GM19023 (cell line): ENCODE measurements around the gene CYP51A1.
"Not testable (repeated sequence)": the region's sequence is repeated elsewhere in the genome, so short reads cannot be mapped to it uniquely, and the experiment has no call there.

Experiments
- ATAC-seq: cut with Tn5 transposase; IDR thresholded peaks from one replicate; pipeline ENCODE4 v1.9.1; 2021; ENCODE audit warnings: mild to moderate bottlenecking, moderate library complexity; ENCODE audit not compliant: unreplicated experiment

CYP51A1 gene

GRCh38 chr7:92134271-92135051, at the start of gene CYP51A1:
TSS of gene CYP51A1 (minus strand) at chr7:92134477. CDS start at chr7:92134364, 113 bp downstream.
- ATAC-seq = peak; percentile 89

DNA sequence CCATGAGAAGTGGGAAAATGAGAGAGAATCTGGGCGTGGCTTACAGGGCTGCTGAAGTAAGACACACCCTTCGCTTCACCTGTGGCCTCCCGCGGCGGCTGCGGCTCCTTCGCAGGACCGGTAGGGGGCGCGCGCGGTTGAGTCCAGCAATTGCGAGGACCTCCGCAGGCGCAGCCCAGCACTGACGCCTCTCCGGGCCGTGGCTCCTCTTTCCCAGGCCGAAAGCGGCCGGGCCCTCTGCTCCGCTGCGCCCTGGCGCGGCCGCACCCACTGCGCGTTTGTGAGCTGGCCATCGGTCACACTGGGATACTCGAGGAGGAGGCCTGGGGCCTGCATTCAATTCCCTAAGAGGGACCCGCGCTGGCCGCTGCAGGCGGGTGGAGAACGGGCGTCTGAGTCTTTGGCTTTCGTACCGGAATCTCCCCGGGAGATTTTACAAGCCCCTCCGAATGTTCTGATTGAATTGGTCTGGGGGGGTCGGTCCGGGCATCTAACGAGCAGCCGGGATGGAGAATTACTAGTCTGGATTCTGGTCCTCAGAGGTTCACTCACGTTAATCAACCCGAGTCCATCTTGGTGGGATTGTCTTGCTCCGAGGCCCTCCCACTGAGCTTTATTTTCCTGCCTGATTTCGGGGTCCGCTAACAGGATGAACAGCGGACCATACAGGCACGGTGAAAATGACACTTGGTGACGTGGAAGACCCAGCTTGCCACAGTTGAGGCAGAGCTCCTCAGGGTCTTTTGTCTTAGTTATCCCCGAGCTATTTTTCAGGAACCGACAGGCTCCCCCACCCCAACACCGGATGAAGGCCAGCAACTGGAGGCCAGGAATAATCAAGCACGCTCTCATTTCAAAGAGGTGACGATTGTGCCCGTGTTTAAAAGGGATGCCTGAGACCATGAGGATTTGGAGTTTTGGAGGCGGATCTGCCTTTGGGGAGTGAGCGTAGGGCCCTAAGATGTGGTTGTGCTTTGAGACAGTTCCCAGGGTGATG, 44.9 kb upstream of the CYP51A1 start, which contains the start of gene LRRD1:
Gene LRRD1, minus strand, starts transcription at position 215 of the 997 bp plus-strand sequence. CDS start 13,940 bp downstream, outside the sequence.
- ATAC-seq = peak; percentile 100

DNA sequence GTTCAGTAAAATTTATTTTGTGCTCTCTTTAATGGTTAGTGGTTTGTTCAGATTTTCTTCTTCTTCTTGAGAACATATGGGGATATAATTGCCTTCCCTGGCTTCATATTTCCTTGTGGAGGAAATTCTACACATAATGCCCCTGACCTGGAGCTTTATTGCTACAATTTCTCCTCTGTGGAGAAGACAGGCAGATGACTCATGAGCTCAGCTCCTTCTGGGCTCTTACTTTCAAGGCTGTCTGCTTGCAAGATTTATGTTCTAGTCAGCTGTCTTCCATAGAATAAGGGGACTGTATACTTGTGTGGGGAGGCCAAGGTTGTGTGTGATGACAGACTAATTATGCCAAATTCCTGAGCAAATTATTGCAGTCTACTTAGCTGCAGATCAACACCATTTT, 43.1 kb upstream of the CYP51A1 start:
- ATAC-seq = no peak

DNA sequence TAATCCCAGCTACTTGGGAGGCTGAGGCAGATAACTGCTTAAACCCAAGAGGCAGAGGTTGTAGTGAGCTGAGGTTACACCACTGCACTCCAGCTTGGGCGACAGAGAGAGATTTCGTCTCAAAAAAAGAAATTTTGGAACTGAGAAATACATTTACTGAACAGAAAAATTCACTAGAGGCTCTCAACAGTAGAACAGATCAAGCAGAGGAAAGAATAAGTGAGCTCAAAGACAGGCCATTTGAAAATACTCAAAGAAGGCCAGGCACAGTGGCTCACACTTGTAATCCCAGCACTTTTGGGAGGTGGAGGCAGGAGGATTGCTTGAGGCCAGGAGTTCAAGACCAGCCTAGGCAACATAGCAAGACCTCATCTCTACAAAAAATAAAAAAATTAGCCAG, 35.3 kb upstream of the CYP51A1 start:
- not testable (repeated sequence) for ATAC-seq

DNA sequence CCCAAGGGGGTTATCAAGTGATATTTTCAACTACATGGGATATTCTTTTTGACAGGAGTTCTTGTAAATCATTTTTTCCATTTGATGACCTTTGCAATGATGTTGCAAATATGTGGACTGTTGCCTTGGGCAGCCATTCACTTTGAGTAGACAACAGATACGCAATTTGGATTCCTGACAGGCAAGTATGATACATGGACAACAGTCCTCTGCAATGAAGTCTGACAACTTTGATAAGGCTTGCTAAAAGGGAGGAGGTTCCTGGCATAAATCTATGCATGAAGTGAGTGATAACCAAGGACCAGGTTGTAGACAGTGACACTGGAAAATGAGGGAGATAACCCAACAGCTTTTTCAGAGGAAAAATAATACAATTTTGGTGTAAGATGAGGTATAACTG, 27.0 kb upstream of the CYP51A1 start:
- ATAC-seq = no peak

DNA sequence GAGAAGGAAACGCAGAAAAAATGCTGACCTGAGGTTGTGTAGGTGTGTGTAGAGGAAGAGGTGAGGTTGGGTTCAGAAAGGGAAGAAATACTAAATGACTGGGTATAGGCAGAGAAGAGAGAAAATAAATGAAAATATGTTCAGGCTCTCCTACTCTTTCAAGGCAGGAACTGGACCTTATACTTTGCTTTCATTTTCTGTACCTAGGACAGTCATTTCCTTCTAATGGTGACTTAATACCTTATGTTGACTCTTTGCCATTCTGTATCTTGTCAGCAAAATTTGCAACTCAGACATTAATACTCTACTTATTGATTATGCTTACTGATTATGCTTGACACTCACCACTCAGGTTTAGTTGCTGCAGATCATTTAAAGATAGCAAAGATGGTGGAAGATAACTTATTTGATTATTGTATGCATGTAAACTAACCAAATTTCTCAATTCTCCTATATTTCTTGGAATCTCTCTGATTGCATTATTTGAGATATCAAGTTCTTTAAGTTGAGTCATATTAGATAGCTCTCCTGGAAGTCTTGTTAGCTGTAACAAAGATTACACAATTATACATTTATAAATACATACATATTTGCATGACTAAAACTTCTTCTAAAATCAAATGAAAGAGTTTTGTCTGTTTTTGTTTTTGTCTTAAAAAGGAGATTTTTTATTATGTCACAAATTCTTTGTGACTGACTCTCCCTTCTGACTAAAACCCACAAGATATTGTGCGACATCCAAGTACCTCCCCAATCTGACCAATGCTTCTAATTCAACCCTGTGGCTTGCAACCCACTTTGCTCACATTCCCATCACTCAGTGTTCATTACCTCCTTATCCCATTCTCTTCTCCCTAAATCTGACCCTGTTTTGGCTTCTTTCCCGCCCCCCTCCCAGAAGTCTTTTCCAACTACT, 24.6 kb upstream of the CYP51A1 start:
- peak; percentile 70 for ATAC-seq

DNA sequence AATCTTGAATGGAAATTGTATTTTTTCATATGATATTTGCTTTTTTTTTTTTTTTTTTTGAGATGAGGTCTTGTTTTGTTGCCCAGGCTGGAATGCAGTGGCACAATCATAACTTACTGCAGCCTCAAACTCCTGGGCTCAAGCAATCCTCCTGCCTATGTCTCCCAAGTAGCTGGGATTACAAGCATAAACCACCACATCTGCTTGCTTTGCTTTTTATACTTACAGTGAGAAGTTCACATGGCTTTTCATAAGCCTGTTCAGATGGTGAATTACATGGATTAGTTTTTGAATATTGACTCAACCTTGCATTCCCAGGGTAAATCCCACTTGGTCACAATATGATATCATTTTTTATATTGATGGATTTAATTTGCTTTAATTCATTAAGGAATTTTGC, 22.7 kb upstream of the CYP51A1 start:
- ATAC-seq = no peak

DNA sequence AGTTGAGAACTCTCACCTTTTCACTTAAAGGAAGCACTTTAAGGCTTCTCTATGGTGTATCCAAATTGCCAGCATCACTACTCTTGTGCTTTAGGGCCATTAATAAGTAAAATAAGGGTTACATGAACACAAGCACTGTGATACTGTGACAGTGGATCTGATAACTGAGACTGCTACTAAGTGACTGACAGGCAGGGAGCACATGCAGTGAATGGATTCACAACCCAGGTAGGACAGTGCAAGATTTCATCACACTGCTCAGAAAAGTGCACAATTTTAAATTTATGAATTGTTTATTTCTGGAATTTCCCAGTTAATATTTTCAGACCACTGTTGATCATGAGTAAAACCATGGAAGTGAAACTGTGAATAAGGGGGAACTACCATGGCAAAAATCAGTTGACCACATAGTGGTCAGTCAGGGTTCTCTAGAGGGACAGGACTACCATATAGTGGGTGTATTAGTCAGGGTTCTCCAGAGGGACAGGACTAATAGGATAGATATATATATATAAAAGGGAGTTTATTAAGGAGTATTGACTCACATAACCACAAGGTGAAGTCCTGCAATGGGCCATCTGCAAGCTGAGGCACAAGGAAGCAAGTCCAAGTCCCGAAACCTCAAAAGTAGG, 20.9 kb upstream of the CYP51A1 start:
- no peak for ATAC-seq

- ATAC-seq = no peak
Observed at GRCh38 chr7:92150450-92151017, 16.3 kb upstream of the CYP51A1 start.

- ATAC-seq = no peak
Observed at GRCh38 chr7:92149736-92150239, 15.5 kb upstream of the CYP51A1 start.

- not testable (repeated sequence) for ATAC-seq
Observed at GRCh38 chr7:92143192-92143880, 9.1 kb upstream of the CYP51A1 start.

DNA sequence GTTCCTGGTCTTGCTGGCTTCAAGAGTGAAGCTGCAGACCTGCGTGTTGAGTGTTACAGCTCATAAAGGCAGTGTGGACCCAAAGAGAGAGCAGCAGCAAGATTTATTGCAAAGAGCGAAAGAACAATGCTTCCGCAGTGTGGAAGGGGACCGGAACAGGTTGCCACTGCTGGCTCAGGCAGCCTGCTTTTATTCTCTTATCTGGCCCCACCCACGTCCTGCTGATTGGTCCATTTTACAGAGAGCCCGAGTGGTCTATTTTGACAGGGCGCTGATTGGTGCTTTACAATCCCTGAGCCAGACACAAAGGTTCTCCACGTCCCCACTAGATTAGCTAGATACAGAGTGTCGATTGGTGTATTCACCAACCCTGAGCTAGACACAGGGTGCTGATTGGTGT, 8.5 kb upstream of the CYP51A1 start:
- not testable (repeated sequence) for ATAC-seq

DNA sequence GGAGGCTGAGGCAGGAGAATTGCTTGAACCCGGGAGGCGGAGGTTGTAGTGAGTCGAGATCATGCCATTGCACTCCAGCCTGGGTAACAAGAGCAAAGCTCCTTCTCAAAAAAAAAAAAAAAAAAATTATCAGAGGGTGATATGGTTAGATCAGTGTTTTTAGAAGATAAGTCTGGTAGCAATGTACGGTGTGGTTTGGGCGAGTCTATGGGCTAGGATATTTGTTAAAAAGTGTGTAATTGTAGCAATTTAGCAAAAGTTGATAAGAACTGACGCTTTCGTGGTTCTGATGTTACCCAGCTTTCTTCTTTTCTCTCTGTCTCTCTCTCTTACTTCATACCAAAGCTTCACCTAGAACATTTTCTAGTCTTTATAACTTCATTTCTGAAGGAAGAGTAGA, 6.9 kb upstream of the CYP51A1 start:
- ATAC-seq = no peak

GRCh38 chr7:92137557-92137956, 3.3 kb upstream of the CYP51A1 start:
- ATAC-seq = no peak

DNA sequence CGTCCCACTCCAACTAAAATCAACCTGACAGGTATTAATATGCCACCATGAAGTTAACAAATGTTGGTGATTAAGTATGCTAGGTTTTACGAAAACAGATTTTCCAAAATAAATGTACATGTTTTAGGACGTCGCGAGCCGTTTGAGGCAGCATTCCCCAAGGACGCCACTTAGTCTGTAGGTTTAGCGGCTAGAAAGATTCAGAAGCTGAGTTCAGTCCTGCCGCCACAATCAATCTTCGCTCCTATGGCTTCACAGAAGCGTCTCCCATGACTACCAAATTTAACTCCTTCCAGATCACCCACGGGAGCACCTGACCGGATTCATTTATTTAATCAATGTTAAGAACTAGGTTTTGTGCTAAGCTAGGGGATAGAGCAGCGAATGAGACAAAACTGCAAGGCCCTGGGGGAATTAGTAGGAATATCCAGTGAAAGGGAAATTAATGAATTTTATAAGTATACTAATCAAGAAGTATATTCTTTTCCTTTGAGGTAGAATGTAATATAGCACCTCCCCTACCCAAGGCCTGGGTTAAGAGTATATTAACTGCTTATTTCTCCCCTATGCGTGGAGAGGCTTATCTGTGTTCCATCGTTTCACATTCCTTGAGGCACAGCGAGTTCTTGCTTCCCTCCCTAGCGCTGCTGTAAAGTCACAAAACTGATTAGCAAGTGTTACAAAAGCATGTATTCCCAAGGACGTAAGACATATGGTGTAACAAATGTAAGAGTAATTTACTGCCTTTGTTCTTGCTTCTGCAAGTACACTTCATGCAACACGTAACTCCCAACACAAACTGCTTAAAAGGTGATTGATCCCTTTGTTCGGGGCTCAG, 994 bp upstream of the CYP51A1 start:
- no peak for ATAC-seq

- peak; percentile 32 for ATAC-seq
Observed at GRCh38 chr7:92133737-92134270, 473 bp downstream of the CYP51A1 start.

GRCh38 chr7:92133133-92133736, 1.0 kb downstream of the CYP51A1 start:
- peak; percentile 15 for ATAC-seq
